HEK293 (cell line): ENCODE results near the gene GIMAP6.

ENCODE experiments used
- CTCF ChIA-PET: fragments of 350-600 bp; formaldehyde crosslinking; extraction: SDS; loops from one replicate; lab custom pipeline; 2021; ENCODE audit warnings: antibody characterized with exemption; lab: Yijun Ruan, JAX
- POLR2A ChIA-PET: fragments of 300-600 bp; formaldehyde crosslinking; extraction: SDS; loops from one replicate; lab custom pipeline; 2020; ENCODE audit warnings: antibody characterized with exemption, inconsistent platforms; lab: Yijun Ruan, JAX
- H3K27ac ChIP-seq: fragments of 200-500 bp; sonication (Bioruptor generic); 2 replicates; pipeline ENCODE4 v1.5.1; 2014; ENCODE audit warnings: low read depth, low read length, control low read depth, inconsistent platforms; ENCODE audit errors: extremely low read depth
- H3K36me3 ChIP-seq, 2 experiments: fragments of 200-500 bp in 1 of 2; sonication (Bioruptor generic) in 1 of 2; 1 replicate in 1 of 2; 2 replicates in 1 of 2; pipeline ENCODE4 v1.5.1; 2014 to 2017; ENCODE audit warnings: inconsistent platforms in 2 of 2, low read length in 2 of 2; ENCODE audit not compliant: control insufficient read depth in 2 of 2, insufficient read depth in 1 of 2
- H3K4me1 ChIP-seq: fragments of 200-500 bp; sonication (Bioruptor generic); 2 replicates; pipeline ENCODE4 v1.5.1; 2014; ENCODE audit warnings: mild to moderate bottlenecking, low read length, inconsistent platforms; ENCODE audit not compliant: control insufficient read depth, insufficient read depth
- H3K4me3 ChIP-seq: 2 replicates; pipeline ENCODE4 v1.5.1; 2011; ENCODE audit warnings: low read depth, mild to moderate bottlenecking, control low read depth, low read length, moderate library complexity
- H3K9me3 ChIP-seq: fragments of 200-500 bp; sonication (Bioruptor generic); 2 replicates; pipeline ENCODE4 v1.5.1; 2014; ENCODE audit warnings: low read depth, low read length, inconsistent platforms; ENCODE audit not compliant: control insufficient read depth, insufficient read depth
- KLF7 ChIP-seq: fragments of 450-650 bp; formaldehyde crosslinking; IDR thresholded peaks from 2 replicates; pipeline ENCODE4 v1.5.1; 2016; ENCODE audit warnings: missing biosample characterization, missing genetic modification characterization, borderline replicate concordance
- PATZ1 ChIP-seq: fragments of 450-650 bp; formaldehyde crosslinking; IDR thresholded peaks from 2 replicates; pipeline ENCODE4 v1.5.1; 2016; ENCODE audit warnings: missing biosample characterization, missing genetic modification characterization
- SCRT2 ChIP-seq: fragments of 450-650 bp; formaldehyde crosslinking; IDR thresholded peaks from 2 replicates; pipeline ENCODE4 v1.5.1; 2016; ENCODE audit warnings: missing biosample characterization, missing genetic modification characterization
- ZBTB21 ChIP-seq: fragments of 450-650 bp; formaldehyde crosslinking; IDR thresholded peaks from 2 replicates; pipeline ENCODE4 v1.5.1; 2017; ENCODE audit warnings: missing biosample characterization, missing genetic modification characterization
- ZBTB7A ChIP-seq: fragments of 450-650 bp; formaldehyde crosslinking; IDR thresholded peaks from 2 replicates; pipeline ENCODE4 v1.5.1; 2016; ENCODE audit warnings: low read depth, missing biosample characterization, missing genetic modification characterization
- ZIC2 ChIP-seq: fragments of 450-650 bp; formaldehyde crosslinking; IDR thresholded peaks from 2 replicates; pipeline ENCODE4 v1.5.1; 2016; ENCODE audit warnings: missing biosample characterization, missing genetic modification characterization
- ZNF112 ChIP-seq: fragments of 450-650 bp; formaldehyde crosslinking; IDR thresholded peaks from 2 replicates; pipeline ENCODE4 v1.5.0; 2017; ENCODE audit warnings: missing biosample characterization, missing genetic modification characterization
- ZNF18 ChIP-seq: fragments of 450-650 bp; formaldehyde crosslinking; IDR thresholded peaks from 2 replicates; pipeline ENCODE4 v1.5.1; 2016; ENCODE audit warnings: missing biosample characterization, missing genetic modification characterization
- ZNF501 ChIP-seq: fragments of 450-650 bp; formaldehyde crosslinking; IDR thresholded peaks from 2 replicates; pipeline ENCODE4 v1.5.1; 2016; ENCODE audit warnings: missing biosample characterization, missing genetic modification characterization
- ZNF518A ChIP-seq: fragments of 450-650 bp; formaldehyde crosslinking; conservative IDR thresholded peaks from 2 replicates; pipeline ENCODE4 v1.5.1; 2016; ENCODE audit warnings: low read depth, missing biosample characterization, missing genetic modification characterization
- ZNF664 ChIP-seq: fragments of 450-650 bp; formaldehyde crosslinking; IDR thresholded peaks from 2 replicates; pipeline ENCODE4 v1.5.1; 2016; ENCODE audit warnings: missing biosample characterization, missing genetic modification characterization
- ZNF670 ChIP-seq: fragments of 450-650 bp; formaldehyde crosslinking; IDR thresholded peaks from 2 replicates; pipeline ENCODE4 v1.5.1; 2016; ENCODE audit warnings: missing biosample characterization, missing genetic modification characterization, low read depth
- TF ChIP-seq, protein P1 (sequence below): fragments of 450-650 bp; formaldehyde crosslinking; IDR thresholded peaks from 2 replicates; pipeline ENCODE4 v1.5.1; 2017; ENCODE audit warnings: missing biosample characterization, mild to moderate bottlenecking, missing genetic modification characterization, moderate library complexity
- TF ChIP-seq, protein P2 (sequence below): fragments of 450-650 bp; formaldehyde crosslinking; IDR thresholded peaks from 2 replicates; pipeline ENCODE4 v1.5.1; 2017; ENCODE audit warnings: missing biosample characterization, missing genetic modification characterization

GIMAP6 gene

GRCh38 chr7:150631084-150631826 lies 930 bp downstream of the GIMAP6 start:
- Histone ChIP-seq H3K9me3 (no peaks in the 10 kb centered on the region), H3K27ac (no peak overlapping the region), H3K36me3 (no peaks in the 10 kb centered on the region), H3K4me1 (no peaks in the 10 kb centered on the region), H3K4me3 (no peak overlapping the region)
- ChIA-PET POLR2A (no interaction called here), CTCF (no interaction called here)
- no peak for TF ChIP-seq ZNF501 (tag by site-specific recombination)
- no peak for TF ChIP-seq KLF7 (tag by site-specific recombination)

DNA sequence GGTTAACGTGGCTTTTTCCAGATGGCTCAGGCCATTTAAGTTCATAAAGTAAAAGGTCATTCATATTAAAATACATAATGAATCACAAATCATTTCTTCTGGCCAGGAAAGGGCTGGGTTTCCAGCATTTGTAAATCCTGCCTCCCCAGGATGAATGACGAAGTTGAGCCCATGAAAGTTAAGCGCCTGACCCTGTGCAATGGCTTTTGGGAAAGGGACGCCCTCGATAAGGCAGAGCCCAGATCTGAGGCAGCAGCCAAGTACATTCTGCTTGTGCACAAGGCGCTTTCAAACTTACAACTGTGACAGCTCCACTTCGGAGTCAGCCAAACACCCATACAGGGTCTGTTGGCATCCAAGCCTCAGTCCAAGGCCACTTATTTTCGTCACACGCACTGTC lies 2.8 kb downstream of the GIMAP6 start:
- ChIA-PET POLR2A (interaction anchor here (0.7 kb wide), 2 partner anchors 45 to 336 kb away, joined by 4 read pairs; no protein-coding TSS in a partner anchor), CTCF (no interaction called here)
- Histone ChIP-seq H3K9me3 (no peaks in the 10 kb centered on the region), H3K4me1 (no peaks in the 10 kb centered on the region), H3K27ac (no peak overlapping the region), H3K4me3 (no peak overlapping the region), H3K36me3 (no peaks in the 10 kb centered on the region)
- TF ChIP-seq ZNF18 (tag by site-specific recombination) (no peak), SCRT2 (tag by site-specific recombination) (no peak), ZNF664 (no peak), PATZ1 (tag by site-specific recombination) (no peak), ZBTB7A (tag by site-specific recombination) (no peak), ZNF518A (no peak)
- TF ChIP-seq, protein P1, sequence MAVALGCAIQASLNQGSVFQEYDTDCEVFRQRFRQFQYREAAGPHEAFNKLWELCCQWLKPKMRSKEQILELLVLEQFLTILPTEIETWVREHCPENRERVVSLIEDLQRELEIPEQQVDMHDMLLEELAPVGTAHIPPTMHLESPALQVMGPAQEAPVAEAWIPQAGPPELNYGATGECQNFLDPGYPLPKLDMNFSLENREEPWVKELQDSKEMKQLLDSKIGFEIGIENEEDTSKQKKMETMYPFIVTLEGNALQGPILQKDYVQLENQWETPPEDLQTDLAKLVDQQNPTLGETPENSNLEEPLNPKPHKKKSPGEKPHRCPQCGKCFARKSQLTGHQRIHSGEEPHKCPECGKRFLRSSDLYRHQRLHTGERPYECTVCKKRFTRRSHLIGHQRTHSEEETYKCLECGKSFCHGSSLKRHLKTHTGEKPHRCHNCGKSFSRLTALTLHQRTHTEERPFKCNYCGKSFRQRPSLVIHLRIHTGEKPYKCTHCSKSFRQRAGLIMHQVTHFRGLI (tag by site-specific recombination) = no peak

- Histone ChIP-seq H3K36me3 (no peaks in the 10 kb centered on the region), H3K27ac (no peak overlapping the region), H3K4me3 (no peak overlapping the region), H3K9me3 (no peaks in the 10 kb centered on the region), H3K4me1 (no peaks in the 10 kb centered on the region)
- ChIA-PET POLR2A (no interaction called here), CTCF (interaction anchor here (0.7 kb wide), 1 partner anchor 1101 kb away, joined by 3 read pairs; no protein-coding TSS in a partner anchor)
- TF ChIP-seq ZBTB21 (tag by site-specific recombination) = no peak
- TF ChIP-seq ZNF112 (tag by site-specific recombination) = no peak
- TF ChIP-seq ZNF670 = no peak
- TF ChIP-seq ZIC2 = no peak
- TF ChIP-seq, protein P2, sequence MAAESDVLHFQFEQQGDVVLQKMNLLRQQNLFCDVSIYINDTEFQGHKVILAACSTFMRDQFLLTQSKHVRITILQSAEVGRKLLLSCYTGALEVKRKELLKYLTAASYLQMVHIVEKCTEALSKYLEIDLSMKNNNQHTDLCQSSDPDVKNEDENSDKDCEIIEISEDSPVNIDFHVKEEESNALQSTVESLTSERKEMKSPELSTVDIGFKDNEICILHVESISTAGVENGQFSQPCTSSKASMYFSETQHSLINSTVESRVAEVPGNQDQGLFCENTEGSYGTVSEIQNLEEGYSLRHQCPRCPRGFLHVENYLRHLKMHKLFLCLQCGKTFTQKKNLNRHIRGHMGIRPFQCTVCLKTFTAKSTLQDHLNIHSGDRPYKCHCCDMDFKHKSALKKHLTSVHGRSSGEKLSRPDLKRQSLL = no peak
These were observed 4.2 kb downstream of the GIMAP6 start for GRCh38 chr7:150627959-150628358.
